GM18517 (cell line): ENCODE measurements around the gene STK38L.

Source experiments
- ATAC-seq: cut with Tn5 transposase; IDR thresholded peaks from one replicate; pipeline ENCODE4 v1.9.1; 2021; ENCODE audit warnings: mild to moderate bottlenecking, moderate library complexity; ENCODE audit not compliant: unreplicated experiment

The STK38L gene

DNA sequence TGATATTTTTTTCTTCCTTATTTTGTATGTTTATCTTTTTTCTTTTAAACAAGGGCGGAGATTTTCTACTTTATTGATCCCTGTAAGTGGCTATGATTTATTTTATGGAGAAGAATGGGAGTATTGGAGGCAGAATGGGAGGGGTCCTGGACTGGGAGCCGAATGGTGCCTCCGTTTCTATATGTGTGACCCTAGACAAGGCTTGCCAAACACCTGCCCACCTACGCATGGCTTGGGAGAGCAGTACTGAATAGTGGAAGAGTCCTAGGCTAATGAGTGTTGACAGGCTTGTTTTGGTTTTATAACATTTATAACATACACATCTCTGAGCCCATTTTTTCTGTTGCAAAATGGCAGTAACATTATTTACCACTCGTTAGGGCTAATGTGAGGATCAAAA lies 29.0 kb downstream of the STK38L start:
- no peak for ATAC-seq

DNA sequence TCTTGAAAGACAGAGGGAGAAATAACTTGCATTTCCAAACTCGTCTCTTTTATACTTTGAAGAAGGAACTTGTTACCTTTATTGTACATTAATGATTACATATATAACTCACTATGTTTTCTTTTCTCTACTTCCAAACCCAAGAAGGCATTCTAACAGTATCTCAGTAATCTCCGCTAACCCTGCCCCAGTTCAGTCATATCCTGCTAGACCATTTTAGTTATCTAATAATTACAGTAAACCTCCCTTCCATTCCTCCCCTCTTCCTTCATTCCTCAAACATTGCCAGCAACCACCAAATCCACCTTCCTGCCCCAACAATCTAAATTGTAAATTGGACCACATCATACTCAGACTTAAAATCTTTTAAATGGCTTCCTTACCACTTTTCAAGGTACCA lies 30.6 kb downstream of the STK38L start:
- ATAC-seq, result no peak

DNA sequence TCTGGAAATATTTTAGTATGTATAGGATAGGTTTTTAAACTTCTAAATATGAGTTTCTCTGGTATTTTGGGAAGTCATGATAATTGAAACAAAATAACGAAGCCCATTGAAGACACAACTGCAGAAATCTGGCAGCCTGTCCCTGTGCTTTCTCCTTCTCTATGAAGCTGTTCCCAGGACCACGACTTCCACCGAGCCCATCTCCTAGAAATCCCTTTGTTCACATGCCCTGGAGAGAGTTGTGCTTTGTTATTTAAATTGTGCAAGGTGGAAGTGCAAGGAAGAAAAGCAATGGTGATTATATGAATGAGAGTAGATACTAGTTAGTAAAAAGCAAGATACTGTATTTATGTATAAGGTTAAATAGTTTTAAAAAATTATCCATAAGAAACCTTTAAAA lies 32.2 kb downstream of the STK38L start:
- no peak for ATAC-seq

DNA sequence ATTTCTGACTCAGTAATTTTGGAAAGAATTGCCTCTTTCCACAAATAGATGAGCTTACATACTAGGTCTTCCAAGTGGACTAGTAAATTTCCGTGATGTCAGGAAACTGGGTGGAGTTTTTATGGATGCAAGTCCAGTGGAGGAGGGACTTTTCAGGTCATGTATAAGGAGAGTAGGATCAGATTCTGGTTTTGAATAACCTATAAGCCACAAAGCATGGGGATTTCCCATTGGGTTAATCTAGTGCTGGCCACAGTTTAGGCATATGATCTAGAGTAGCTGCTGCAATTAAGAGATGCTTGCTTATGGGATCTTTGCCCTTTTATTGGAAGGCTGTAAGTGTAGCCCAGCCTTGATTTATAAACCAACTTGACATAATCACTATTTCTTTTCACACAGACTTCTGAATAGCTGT lies 33.8 kb downstream of the STK38L start:
- peak; percentile 89 for ATAC-seq

DNA sequence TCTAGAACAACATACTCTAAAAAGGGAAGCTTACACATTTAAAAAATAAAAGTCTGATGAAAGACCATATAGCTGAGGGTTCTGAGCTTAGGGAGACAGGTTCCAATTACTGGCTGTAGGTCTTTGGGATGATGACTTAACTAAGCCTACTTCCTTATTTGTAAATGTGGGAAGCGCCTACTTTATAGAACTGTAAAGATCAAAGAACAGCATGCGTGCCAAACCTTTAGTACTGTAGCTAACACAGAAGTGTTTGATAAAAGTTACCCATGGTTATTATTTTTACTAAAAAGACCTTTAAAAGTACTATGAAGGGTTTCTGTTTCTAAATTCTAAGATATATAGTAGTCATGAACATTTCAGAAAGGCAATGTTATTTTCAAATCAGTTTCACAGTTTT lies 35.7 kb downstream of the STK38L start:
- ATAC-seq, result no peak

DNA sequence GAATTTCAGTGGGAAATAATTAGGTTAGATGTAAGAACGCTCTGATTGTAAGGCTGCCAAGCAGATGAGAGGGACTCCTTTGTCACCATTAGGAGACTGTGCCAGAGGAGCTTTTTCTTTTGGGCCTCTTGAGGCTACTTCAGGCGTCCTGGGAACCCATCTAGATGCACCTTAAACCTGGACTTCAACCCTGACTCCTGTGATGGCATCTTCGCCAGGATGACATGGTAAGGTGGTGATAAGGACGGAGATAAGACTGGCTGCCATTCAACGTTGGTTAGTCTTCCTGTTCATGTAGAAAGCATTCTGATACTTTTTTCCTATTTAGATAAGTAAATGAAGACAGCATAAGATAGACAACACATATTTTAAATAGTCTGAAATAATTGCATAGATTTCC lies 36.3 kb downstream of the STK38L start:
- no peak for ATAC-seq

DNA sequence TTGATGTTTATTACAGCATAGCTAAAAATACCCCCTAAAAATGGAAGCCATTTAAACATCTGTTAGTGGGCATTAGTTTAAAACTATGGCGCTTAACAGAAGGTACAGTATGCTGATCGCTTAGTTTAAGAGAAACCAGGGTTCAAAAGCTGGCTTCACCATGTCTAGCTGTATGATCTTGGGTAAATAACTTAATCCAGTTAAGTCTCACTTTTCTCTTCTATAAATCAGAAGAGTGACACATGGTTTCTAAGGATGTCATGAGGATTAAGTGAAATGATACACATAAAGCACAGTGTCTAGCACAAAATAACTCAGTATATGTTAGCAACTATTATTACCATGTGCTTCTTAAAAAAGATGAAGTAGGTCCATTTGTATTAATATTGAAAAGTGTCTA lies 38.7 kb downstream of the STK38L start:
- no peak for ATAC-seq

DNA sequence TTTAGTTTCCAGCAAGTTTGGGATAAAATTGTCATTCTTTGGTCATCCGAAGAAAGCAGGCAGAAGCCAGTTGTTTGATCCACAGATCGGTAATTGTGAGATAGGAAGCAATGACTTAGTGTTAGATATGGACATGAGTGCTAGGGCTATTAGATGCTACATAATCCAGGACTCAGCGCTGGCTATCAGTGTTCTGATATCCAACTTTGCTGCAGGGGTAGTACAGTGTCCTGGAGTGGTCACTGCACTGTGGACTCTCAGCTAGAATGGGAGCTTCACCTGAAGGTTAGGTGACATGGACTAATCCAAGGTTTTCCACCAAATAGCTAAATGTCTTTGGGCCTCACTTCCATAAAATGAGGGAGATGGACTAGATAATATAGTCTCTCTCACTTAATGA lies 39.9 kb downstream of the STK38L start:
- ATAC-seq, result no peak

DNA sequence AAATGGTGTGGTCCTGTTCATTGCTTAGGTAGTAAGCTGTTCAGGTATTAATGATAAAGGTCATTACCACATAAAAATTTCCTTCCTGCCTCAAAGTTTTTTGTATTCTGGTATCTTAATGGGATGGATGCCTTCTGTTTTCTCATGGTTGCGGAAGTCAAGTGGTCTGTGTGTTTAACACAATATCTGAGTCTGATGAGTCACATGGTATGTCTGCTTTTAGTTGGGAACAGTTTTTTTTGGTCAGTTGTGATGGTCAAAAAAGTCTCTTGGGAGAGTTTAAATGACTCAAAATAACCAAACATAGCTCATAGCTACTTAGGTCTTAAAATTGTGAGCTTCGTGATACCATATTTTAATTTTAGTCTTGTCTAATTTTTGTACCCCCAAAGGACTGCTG lies 40.7 kb downstream of the STK38L start:
- ATAC-seq, result peak; percentile 67

DNA sequence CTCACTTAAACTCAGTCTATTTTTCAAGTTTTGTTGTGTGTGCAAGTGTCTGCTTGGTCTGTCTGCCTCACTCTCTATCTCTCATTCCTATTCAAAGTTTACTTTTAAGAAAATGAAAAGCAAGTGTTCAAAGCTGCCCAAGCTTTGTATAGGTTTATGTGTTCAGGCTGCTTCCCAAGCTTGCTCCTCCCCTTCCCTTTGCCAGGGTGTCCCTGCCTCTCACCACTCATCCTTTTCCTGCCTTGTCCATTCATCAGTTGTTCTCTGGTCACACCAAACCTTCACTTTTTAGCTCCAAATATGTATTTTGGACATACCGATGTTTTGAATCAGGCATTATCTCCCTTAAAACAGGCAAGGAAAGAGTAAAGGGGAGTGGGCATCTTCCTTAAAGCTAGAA lies 41.3 kb downstream of the STK38L start:
- no peak for ATAC-seq

DNA sequence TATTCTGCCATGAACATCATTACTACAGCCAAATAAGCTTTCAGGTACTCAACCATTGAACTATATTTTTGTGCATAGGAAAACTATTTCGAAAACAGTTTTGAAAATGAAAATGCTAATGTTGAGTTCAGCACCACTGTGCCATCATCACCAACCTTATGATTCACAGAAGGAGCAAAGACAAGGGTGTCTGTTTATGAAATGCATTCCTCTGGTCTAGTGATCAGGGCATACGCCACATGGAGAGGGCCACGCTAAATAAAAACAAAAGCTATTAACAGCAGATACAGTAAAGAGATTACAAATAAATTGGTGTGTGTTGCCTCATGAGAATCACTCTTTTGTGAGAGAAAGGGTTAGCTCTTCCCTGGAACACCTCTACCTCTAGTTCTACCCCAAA lies 45.3 kb downstream of the STK38L start:
- no peak for ATAC-seq

DNA sequence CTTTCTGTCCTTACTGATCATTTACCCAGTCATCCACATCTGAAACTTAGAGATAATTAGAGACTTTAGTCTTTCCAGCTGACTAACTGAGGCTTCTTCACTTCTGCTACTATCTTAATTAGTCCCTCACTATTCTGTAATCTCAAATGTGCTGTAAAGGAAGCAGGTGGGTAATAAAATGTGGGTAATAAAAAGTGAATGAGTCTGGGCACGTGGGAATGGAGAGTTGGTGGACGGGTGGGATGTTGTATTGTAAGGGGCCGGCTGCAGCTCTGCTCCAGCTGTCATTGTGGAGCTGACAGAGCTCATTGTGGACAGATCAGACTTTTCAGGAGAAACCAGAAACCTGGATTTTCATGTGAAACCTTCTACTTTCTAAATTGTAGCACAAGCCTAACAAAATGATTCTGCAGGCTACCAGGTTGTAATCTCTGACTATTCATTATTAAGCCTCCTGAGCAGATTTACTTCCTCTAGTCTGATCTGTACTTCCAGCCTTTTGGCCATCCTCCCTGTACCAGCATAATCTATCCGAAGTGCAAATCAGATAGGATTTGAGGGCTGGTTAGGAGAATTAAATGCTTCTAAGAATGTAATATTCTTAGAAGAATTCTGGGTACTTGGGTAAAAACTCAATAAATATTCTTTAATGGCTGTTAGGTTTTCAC lies 46.5 kb downstream of the STK38L start:
- no peak for ATAC-seq

DNA sequence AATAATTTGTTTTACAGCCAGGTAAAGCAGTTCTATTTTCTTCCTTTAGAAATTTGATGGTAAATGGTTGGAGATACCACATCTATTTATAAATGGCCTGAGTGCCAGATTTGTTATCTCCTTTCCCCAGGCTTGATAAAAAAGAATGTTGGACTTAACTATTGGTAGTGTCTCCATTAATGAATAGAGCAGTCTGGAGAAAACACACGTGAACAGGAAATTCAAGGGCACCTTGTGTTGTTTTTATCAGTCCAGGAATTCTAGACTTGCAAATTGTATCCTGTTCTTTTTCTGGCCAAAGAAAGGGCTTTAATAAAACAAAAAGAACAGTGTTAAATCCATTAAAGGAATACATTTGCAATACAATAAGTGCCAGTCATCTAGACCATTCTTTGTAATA lies 47.8 kb downstream of the STK38L start:
- no peak for ATAC-seq

DNA sequence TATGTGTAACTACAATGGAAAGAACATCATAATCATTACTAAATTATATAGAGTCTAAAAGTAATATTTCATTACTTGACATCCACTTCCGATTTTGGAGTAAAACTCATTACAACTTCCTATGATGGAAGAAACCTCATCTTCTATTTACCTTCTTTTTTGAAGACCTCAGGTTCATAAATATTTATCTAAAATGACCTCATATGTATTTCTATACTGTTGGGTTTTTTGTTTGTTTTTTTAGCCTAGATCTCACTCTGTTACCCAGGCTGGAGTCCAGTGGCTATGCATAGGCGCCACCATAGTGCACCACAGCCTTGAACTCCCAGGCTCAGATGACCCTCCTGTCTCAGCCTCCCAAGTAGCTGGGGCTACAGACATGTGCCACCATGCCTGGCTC lies 48.6 kb downstream of the STK38L start:
- no peak for ATAC-seq

DNA sequence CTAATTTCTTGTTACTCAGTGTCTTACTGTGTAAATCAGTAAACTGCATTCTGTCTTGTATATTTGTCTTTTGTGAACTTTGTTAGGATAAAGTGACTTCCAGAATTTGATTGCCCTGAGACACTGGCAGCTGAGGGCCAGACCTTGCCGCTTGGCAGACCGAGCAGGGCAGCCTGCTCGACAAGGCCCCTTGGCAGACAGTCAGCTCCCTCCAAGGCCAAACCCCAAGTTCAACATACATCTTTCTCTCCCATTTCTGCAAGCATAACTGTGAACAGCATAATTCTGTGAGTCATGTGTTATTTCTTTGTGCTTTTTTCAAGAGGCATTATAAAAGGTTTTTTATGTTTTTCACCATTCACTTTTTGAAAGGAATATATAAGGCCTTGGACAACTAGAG lies 49.4 kb downstream of the STK38L start:
- no peak for ATAC-seq

DNA sequence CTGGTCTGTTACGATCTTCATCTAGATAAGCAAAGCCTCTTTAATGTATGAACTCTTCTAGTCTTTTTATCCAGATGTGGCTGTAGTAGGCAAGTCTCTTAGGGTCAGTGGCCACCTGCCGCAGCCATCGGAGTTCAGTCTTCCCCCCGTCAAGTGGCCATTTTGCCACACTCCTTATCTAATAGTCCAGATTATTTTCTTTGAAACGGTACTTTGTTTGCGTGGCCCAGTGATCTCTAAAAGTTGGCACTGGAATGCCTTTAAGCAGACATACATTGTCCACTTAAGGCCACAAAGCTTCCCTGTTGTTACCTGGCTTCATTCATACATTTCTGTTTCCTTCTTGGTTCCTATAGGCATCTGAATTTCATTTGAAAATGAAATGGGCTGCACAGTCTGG lies 52.6 kb downstream of the STK38L start:
- ATAC-seq, result no peak

DNA sequence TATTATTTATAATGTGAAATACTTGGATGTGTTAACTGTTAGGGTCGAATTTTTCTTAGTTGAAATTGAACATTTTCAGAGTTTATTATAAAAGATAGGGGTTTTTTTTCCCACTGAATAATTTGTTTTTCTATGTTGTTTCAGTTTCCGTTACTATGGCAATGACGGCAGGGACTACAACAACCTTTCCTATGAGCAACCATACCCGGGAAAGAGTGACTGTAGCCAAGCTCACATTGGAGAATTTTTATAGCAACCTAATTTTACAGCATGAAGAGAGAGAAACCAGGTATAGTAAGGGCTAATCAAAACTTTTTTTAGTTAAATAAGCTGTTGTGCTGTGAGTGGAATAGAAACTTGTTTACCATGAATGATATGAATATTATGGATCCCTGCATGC lies 53.5 kb downstream of the STK38L start:
- no peak for ATAC-seq

DNA sequence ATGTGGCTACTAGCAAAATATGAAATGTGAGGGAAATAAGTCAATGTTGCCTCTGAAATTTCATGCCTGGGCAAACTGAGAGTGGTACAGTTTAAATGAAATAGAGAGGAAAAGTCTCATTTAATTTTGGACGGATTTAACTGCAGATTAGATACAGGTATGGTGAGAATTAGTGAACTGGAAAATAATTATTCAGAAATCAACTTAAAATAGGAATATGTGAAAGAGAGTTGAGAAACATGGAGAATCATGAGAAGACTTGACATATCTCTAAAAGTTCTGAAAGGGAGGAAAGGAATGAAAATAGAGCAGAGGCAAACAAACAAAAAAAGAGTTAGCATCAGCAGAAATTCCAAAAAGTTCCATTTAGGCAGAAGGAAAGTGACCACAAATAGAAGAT lies 55.0 kb downstream of the STK38L start:
- ATAC-seq, result no peak

DNA sequence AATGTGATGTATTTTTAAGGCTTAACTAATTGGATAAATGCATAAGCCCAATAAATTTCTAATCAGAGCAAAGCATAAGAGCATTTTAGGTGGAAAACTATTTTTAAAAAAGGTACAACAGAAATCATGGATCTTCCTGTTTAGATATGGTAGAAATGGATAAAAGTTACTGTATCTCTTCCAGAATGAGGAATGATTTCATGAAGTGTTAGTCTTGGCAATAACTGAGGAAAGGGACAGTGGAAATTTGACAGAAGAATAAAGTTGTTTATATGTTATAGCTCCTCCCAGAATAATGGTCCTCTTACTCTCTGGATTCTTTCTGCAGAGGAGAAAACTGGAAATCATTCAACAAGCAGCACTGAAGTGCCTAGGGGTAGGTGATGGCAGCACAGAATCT lies 56.1 kb downstream of the STK38L start:
- ATAC-seq, result no peak

DNA sequence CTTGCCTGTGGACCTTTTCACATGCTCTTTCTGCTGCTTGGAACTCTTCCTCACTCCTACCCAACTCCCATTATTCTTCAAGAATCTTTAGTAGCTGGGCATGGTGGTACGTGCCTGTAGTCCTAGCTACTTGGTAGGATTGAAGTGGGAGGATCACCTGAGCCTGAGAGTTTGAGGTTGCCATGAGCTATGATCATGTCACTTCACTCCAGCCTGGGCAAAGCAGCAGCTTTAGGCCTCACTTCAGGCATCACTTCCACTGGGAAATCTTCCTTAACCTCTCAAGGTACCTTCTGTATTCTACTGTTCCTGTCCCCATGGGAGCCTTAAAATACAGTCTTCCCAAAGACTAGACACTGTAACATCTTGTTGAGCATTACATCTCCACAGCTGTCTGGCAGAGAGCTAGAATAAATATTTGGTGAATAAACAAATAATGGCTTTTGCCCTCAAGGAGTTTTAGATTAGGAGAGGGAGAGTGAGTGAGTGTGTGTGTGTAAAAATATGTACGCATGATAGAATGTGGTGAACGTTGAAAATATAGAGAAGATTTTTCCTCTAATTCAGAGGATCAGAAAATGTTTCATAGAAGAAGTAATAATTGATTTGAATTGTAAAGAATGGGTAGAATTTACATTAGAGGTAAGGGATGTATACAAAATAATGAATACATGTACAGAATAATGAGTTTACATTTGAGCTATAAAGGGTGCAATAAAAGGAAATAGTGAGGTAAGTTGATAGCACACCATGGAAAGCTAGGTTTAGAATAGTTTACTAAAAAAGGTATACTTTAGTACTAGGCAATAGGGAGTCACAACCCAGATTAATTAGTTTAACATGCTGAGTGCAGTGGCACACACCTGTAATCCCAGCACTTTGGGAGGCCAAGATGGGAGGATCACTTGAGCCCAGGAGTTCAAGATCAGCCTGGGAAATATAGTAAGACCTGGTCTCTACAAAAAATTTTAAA lies 59.3 kb downstream of the STK38L start:
- ATAC-seq, result no peak

DNA sequence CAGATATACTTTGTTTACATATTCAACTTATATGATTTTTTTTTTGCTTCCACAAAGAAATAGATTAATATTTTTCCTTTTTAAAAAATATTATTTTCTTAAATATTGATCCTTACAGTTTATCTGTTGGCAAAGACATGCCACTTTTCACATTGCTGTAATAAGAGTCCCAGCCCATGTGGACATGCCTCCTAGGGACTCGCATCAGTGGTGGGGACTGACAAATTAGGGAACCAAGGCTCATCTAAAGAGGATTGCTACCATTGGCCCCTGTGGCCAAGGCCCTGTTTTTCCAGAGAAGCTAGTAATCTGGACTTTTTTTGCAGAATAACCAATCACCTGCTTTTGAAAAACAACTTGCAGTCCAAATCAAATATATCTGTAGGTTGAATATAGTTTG lies 60.8 kb downstream of the STK38L start:
- ATAC-seq, result no peak

DNA sequence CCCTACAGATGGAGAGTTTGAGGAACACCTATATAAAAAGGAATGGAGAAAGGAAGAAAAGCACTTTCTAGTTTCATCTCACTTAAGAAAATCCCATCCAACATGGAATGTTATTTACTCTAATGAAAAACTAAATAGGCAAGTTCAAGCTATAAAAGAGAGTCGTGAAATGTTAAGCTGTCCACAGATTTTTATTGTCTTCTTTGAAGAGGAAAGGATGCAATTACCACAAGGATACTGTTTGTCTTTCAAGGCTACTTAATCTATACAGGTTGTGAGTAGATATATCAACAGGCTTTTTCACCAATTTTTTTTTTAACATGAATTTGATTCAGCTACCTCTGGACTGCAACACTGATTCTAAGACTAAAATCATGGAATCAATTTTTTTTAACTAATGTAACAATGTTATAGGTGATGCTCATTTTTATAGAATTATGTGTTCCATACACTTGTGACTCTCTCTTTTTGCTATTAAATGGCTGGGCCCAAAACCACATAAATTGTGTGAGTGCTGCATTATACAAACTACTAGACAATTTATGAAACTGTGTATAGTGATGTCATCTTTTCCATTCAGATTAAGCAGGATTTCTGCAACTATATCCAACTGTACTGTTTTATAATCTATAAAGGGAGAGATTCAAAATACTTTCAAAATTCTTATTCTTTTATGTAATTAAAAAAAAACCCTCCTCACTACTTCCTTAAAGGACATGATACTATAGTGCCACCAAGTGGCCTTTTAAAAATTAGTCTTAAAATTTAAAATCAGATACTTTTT lies 61.8 kb downstream of the STK38L start:
- no peak for ATAC-seq
